AG09319 (cell line): Measurements from ENCODE around the gene NLN.
"Not testable (repeated sequence)": the region's sequence is repeated elsewhere in the genome, so short reads cannot be mapped to it uniquely, and the experiment has no call there.

Experiments
- DNase-seq: peaks from one replicate; pipeline ENCODE4 v3.0.0-alpha.2; 2010; ENCODE audit warnings: low read depth; ENCODE audit errors: extremely low read depth
- TF ChIP-seq, protein P1 (sequence below): IDR thresholded peaks from 2 replicates; pipeline ENCODE4 v1.5.1; 2011; ENCODE audit warnings: low read depth, mild to moderate bottlenecking, inconsistent platforms, low read length, moderate library complexity

NLN gene

GRCh38 chr5:65721050-65721719, 820 bp upstream of the NLN start:
- DNase-seq, result no peak
- TF ChIP-seq, protein P1, sequence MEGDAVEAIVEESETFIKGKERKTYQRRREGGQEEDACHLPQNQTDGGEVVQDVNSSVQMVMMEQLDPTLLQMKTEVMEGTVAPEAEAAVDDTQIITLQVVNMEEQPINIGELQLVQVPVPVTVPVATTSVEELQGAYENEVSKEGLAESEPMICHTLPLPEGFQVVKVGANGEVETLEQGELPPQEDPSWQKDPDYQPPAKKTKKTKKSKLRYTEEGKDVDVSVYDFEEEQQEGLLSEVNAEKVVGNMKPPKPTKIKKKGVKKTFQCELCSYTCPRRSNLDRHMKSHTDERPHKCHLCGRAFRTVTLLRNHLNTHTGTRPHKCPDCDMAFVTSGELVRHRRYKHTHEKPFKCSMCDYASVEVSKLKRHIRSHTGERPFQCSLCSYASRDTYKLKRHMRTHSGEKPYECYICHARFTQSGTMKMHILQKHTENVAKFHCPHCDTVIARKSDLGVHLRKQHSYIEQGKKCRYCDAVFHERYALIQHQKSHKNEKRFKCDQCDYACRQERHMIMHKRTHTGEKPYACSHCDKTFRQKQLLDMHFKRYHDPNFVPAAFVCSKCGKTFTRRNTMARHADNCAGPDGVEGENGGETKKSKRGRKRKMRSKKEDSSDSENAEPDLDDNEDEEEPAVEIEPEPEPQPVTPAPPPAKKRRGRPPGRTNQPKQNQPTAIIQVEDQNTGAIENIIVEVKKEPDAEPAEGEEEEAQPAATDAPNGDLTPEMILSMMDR, result no peak

DNA sequence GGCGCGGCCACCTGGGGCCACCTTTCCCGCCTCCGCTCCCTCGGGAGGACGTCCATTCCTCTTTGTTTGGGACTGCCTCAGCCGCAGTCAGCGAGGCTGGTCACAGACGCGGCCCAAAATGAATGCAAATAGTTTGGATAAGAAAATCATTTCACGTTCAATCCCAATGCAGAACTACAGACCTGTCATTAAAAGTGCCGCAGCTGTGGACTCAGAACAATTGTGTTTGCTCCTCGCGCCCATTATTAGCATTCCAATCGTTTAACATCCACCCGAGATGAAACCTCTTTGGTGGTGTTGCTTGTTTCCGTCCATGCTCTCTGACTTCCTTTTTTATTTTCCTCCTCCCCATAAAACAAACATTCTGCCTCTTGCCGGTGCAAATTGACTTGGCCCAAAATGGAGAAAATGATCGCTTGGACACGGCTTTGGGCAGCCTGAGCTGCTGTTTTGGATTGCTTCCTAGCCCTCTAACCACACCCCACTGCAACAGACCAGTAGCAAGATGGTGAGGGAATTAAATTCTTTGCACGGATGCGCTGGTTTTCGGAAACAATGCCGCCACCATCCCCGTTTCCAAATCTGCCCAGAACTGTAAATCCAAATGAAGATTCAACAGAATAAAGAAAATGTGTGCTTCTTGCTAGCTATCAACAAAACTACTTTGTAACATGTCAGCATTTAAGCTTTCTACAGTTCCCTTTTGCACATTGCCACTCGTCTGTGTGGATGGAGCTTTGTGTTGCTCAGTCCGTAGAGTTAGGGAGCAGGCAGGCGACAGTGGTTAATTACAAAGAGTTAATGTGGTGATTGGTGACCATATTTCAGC, 784 bp downstream of the NLN start:
- no peak for DNase-seq
- TF ChIP-seq, protein P1, result no peak

GRCh38 chr5:65727491-65728156, 5.6 kb downstream of the NLN start:
- TF ChIP-seq, protein P1, result no peak
- no peak for DNase-seq

GRCh38 chr5:65728218-65728617, 6.2 kb downstream of the NLN start:
- TF ChIP-seq, protein P1, result no peak
- no peak for DNase-seq

- no peak for DNase-seq
- TF ChIP-seq, protein P1, result no peak
Measured at GRCh38 chr5:65730910-65731309, 8.9 kb downstream of the NLN start.

- not testable (repeated sequence) for DNase-seq
Measured at GRCh38 chr5:65732046-65732445, 10.0 kb downstream of the NLN start.

DNA sequence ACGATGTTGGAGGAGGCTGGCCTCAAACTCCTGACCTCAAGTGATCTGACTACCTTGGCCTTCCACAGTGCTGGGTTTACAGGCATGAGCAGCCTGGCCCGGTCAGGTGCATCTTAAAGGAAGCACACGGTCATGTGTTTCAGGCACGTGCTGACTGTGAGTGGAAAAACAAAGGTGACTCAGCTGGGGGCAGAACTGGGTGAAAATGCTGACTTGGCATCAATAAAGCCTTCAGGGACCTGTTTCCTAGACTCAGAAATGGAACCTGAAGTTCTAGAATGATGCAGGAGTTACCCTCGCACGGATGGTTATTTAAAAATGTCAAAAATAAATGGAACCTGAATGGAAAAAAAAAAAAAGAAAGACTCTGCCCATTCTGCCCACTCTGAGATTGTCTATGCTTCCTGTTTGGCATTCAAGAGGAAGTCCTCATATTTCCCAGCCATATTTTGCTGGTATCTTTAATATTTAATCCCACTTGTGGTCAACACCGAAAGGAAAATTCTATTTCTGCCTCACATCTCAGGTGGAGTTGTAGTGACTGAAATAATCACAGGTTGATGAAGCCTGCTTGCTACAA, 12.3 kb downstream of the NLN start:
- DNase-seq, result not testable (repeated sequence)

- TF ChIP-seq, protein P1, result no peak
- no peak for DNase-seq
Measured at GRCh38 chr5:65734921-65735320, 12.9 kb downstream of the NLN start.
